GM18951 (cell line): Measurements from ENCODE around the gene ANO2.

Experiments used
- POLR2A ChIP-seq: IDR thresholded peaks from 4 replicates; pipeline ENCODE4 v1.6.1; 2011; ENCODE audit warnings: mild to moderate bottlenecking; ENCODE audit not compliant: insufficient read length, insufficient read depth; ENCODE audit errors: extremely low read depth
- in situ Hi-C: fragments of 300-500 bp; cut with MboI; formaldehyde crosslinking; loops from one replicate; pipeline ENCODE4 v1.12.0; 2022; ENCODE audit warnings: low sequenced_read_pairs, mixed read lengths, inconsistent platforms; ENCODE audit not compliant: unreplicated experiment

The ANO2 gene

GRCh38 chr12:5945071-5946008 lies at the start of gene ANO2:
ANO2 (minus strand) TSS chr12:5945259; CDS start chr12:5945217, 42 bp downstream.
- no peak for TF ChIP-seq POLR2A
- in situ Hi-C loops: no loop called here

DNA sequence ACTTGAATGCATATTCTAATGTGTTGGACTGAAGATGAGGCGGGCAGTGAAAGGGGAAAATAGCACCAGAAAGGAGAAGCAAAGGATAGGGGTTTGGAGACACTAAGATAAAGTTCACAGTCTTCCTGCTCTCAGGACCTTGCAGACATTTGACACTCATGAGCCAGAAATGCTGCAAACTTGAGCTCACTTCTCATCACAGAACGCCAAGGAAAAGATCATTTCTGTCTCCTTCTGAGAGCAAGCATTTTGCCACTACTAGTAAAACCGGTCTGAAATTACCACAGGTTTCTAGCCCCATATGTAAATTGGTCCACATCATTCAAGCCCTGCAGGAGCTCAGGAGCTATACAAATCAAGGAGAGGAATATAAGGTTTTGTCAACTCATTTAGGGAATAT lies 44.6 kb upstream of the ANO2 start:
- in situ Hi-C loops: loop anchor here (5.0 to 10.0 kb wide), 2 partner anchors 53 to 295 kb away; no protein-coding TSS in a partner anchor
- TF ChIP-seq POLR2A: no peak

- no peak for TF ChIP-seq POLR2A
Measured at GRCh38 chr12:5988659-5989116, 43.6 kb upstream of the ANO2 start.

GRCh38 chr12:5988088-5988487 lies 43.0 kb upstream of the ANO2 start:
- in situ Hi-C loops: loop anchor here (5.0 to 10.0 kb wide), 2 partner anchors 54 to 297 kb away; no protein-coding TSS in a partner anchor
- TF ChIP-seq POLR2A: no peak

More at GRCh38 chr12:5988659-5989116, 43.6 kb upstream of the ANO2 start:
- in situ Hi-C loops: loop anchor here (5.0 to 10.0 kb wide), 2 partner anchors 54 to 296 kb away; no protein-coding TSS in a partner anchor

- TF ChIP-seq POLR2A: no peak
- in situ Hi-C loops: loop anchor here (5.0 to 10.0 kb wide), 2 partner anchors 55 to 297 kb away; no protein-coding TSS in a partner anchor
Measured at GRCh38 chr12:5987573-5987972, 42.5 kb upstream of the ANO2 start.

- in situ Hi-C loops: loop anchor here (5.0 to 10.0 kb wide), 2 partner anchors 57 to 299 kb away; no protein-coding TSS in a partner anchor
- TF ChIP-seq POLR2A: no peak
Measured at GRCh38 chr12:5985471-5985870, 40.4 kb upstream of the ANO2 start.

- no peak for TF ChIP-seq POLR2A
- in situ Hi-C loops: loop anchor here (5.0 to 10.0 kb wide), 2 partner anchors 57 to 300 kb away; no protein-coding TSS in a partner anchor
Measured at GRCh38 chr12:5984873-5985272, 39.8 kb upstream of the ANO2 start.

GRCh38 chr12:5982106-5982505 lies 37.0 kb upstream of the ANO2 start:
- in situ Hi-C loops: loop anchor here (10.0 kb wide), 1 partner anchor 303 kb away; no protein-coding TSS in a partner anchor
- TF ChIP-seq POLR2A: no peak

GRCh38 chr12:5977556-5977955 lies 32.5 kb upstream of the ANO2 start:
- in situ Hi-C loops: no loop called here
- no peak for TF ChIP-seq POLR2A

GRCh38 chr12:5976711-5977110 lies 31.7 kb upstream of the ANO2 start:
- in situ Hi-C loops: no loop called here
- no peak for TF ChIP-seq POLR2A

- in situ Hi-C loops: no loop called here
Measured at GRCh38 chr12:5976196-5976595, 31.1 kb upstream of the ANO2 start.

GRCh38 chr12:5973461-5974115 lies 28.5 kb upstream of the ANO2 start:
- TF ChIP-seq POLR2A: no peak
- in situ Hi-C loops: no loop called here

More at GRCh38 chr12:5976196-5976595, 31.1 kb upstream of the ANO2 start:
- no peak for TF ChIP-seq POLR2A

GRCh38 chr12:5972387-5972786 lies 27.3 kb upstream of the ANO2 start:
- in situ Hi-C loops: no loop called here
- no peak for TF ChIP-seq POLR2A
